Upper lobe of left lung (tissue), 4 donors: ENCODE measurements around the gene PAM.

ENCODE experiments used
- POLR2A ChIP-seq, 4 donors: fragments of 450-650 bp; IDR thresholded peaks; one replicate each; pipeline ENCODE4 v1.5.1; 2016 to 2017; ENCODE audit warnings: antibody characterized with exemption in 4 of 4, mild to moderate bottlenecking in 2 of 4
- TF ChIP-seq, protein P1 (sequence below), 6 experiments: fragments of 450-650 bp in 4 of 6; fragments of 200-600 bp in 2 of 6; sonication (generic) in 2 of 6; IDR thresholded peaks; one replicate each; pipeline ENCODE4 v1.5.1; 2016 to 2019; ENCODE audit warnings: antibody characterized with exemption in 6 of 6

DNA sequence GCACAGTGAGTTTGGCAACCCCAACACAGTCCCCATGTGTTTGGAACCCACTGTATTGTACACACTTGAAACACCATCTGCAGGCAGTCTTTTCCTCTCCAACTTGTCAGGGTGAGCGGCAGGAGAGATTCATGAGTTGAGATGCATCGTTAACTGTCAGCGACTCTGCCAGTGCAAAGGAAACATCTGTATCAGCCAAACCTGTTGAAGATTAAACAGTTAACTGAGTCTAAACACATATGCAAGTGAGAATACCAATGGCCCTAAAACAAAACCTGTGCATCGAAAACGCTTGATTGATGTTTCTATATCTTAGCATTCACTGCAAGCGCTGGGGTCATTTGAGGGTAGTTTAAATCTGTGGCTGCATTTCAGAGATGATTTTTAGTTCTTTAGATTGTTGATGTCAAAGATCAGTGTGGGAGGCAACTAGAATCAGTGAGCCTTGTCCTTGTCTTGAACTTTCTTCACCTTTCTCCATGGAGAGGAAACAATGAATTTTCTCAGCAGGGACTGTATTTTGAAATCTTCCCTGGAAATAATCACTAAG is 41.3 kb upstream of the PAM start:
- TF ChIP-seq, protein P1, sequence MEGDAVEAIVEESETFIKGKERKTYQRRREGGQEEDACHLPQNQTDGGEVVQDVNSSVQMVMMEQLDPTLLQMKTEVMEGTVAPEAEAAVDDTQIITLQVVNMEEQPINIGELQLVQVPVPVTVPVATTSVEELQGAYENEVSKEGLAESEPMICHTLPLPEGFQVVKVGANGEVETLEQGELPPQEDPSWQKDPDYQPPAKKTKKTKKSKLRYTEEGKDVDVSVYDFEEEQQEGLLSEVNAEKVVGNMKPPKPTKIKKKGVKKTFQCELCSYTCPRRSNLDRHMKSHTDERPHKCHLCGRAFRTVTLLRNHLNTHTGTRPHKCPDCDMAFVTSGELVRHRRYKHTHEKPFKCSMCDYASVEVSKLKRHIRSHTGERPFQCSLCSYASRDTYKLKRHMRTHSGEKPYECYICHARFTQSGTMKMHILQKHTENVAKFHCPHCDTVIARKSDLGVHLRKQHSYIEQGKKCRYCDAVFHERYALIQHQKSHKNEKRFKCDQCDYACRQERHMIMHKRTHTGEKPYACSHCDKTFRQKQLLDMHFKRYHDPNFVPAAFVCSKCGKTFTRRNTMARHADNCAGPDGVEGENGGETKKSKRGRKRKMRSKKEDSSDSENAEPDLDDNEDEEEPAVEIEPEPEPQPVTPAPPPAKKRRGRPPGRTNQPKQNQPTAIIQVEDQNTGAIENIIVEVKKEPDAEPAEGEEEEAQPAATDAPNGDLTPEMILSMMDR (IDR thresholded peaks at IDR 0.05): no peak
- no peak for TF ChIP-seq POLR2A (IDR thresholded peaks at IDR 0.05)
